GM19238 (cell line): Measurements from ENCODE around the gene EXD3.
A peak's percentile ranks its signal among the peaks of the same experiment; 100 is the strongest.

Source experiments
- DNase-seq: peaks from one replicate; pipeline ENCODE4 v3.0.0; 2011; ENCODE audit warnings: low spot score; ENCODE audit not compliant: insufficient read length

Gene EXD3

GRCh38 chr9:137306850-137307254 is 116.1 kb downstream of the EXD3 start:
- DNase-seq: no peak

- no peak for DNase-seq
These were observed 116.7 kb downstream of the EXD3 start for GRCh38 chr9:137306066-137306849.

- no peak for DNase-seq
These were observed 117.2 kb downstream of the EXD3 start for GRCh38 chr9:137305798-137306065.

- no peak for DNase-seq
These were observed 117.7 kb downstream of the EXD3 start for GRCh38 chr9:137305060-137305797.

GRCh38 chr9:137304383-137305059 is 118.4 kb downstream of the EXD3 start:
- no peak for DNase-seq

- no peak for DNase-seq
These were observed 119.0 kb downstream of the EXD3 start for GRCh38 chr9:137303893-137304382.

GRCh38 chr9:137303151-137303892 is 119.6 kb downstream of the EXD3 start:
- no peak for DNase-seq

- peak; percentile 92 for DNase-seq
These were observed 120.4 kb downstream of the EXD3 start for GRCh38 chr9:137302449-137303150.

GRCh38 chr9:137302118-137302448 is 120.9 kb downstream of the EXD3 start, which contains the start of gene NRARP:
Gene NRARP, minus strand, starts transcription at chr9:137302271. Its CDS starts 343 bp downstream, at chr9:137301928.
- DNase-seq: peak; percentile 97

- no peak for DNase-seq
These were observed 121.6 kb downstream of the EXD3 start for GRCh38 chr9:137301081-137301947.

- DNase-seq: no peak
These were observed 122.3 kb downstream of the EXD3 start for GRCh38 chr9:137300567-137301080.

GRCh38 chr9:137299938-137300337 is 123.0 kb downstream of the EXD3 start:
- DNase-seq: no peak

GRCh38 chr9:137299203-137299565 is 123.8 kb downstream of the EXD3 start:
- DNase-seq: no peak

- DNase-seq: no peak
These were observed 124.4 kb downstream of the EXD3 start for GRCh38 chr9:137298401-137299202.

- no peak for DNase-seq
These were observed 125.0 kb downstream of the EXD3 start for GRCh38 chr9:137297966-137298365.

GRCh38 chr9:137296670-137297664 is 126.0 kb downstream of the EXD3 start:
- DNase-seq: no peak

- no peak for DNase-seq
These were observed 126.9 kb downstream of the EXD3 start for GRCh38 chr9:137295849-137296669.
